GM12892 (cell line): ENCODE results near the gene GABRG3.

Source experiments
- DNase-seq: peaks from one replicate; pipeline ENCODE4 v3.0.0; 2011; ENCODE audit not compliant: insufficient read length
- FAIRE-seq: peaks from 2 replicates; lab custom pipeline; 2011; peaks lifted over from hg19 to GRCh38; lab: Jason Lieb, UNC
- POLR2A ChIP-seq: IDR thresholded peaks from 2 replicates; pipeline ENCODE4 v1.6.1; 2011; ENCODE audit warnings: low read depth, low read length, control low read depth
- POLR2AphosphoS5 ChIP-seq: IDR thresholded peaks from 2 replicates; pipeline ENCODE4 v1.6.1; 2011; ENCODE audit warnings: low read depth, low read length, control low read depth
- TAF1 ChIP-seq: IDR thresholded peaks from 2 replicates; pipeline ENCODE4 v1.6.1; 2011; ENCODE audit warnings: low read depth, mild to moderate bottlenecking, control low read depth, low read length, borderline replicate concordance

Gene GABRG3

GRCh38 chr15:27219636-27220035 is 248.7 kb downstream of the GABRG3 start:
- TF ChIP-seq TAF1: no peak
- TF ChIP-seq POLR2AphosphoS5: no peak
- TF ChIP-seq POLR2A: no peak
- FAIRE-seq (no peak), DNase-seq (no peak)

- TF ChIP-seq TAF1 (no peak), POLR2A (no peak), POLR2AphosphoS5 (no peak)
- no peak for FAIRE-seq
These were observed 249.2 kb downstream of the GABRG3 start for GRCh38 chr15:27220199-27220598.

GRCh38 chr15:27222479-27222878 is 251.5 kb downstream of the GABRG3 start:
- TF ChIP-seq POLR2AphosphoS5 (no peak), TAF1 (no peak), POLR2A (no peak)
- FAIRE-seq (no peak), DNase-seq (no peak)

More at GRCh38 chr15:27220199-27220598, 249.2 kb downstream of the GABRG3 start:
- DNase-seq: no peak

GRCh38 chr15:27223179-27223578 is 252.2 kb downstream of the GABRG3 start:
- DNase-seq (no peak), FAIRE-seq (no peak)
- TF ChIP-seq POLR2A (no peak), POLR2AphosphoS5 (no peak), TAF1 (no peak)

- TF ChIP-seq POLR2A (no peak), POLR2AphosphoS5 (no peak), TAF1 (no peak)
- no peak for DNase-seq
These were observed 260.8 kb downstream of the GABRG3 start for GRCh38 chr15:27231811-27232210.

GRCh38 chr15:27232876-27233275 is 261.9 kb downstream of the GABRG3 start:
- TF ChIP-seq POLR2A (no peak), POLR2AphosphoS5 (no peak), TAF1 (no peak)
- DNase-seq (no peak), FAIRE-seq (no peak)

More at GRCh38 chr15:27231811-27232210, 260.8 kb downstream of the GABRG3 start:
- no peak for FAIRE-seq

GRCh38 chr15:27234593-27234992 is 263.6 kb downstream of the GABRG3 start:
- DNase-seq (no peak), FAIRE-seq (no peak)
- TF ChIP-seq TAF1 (no peak), POLR2AphosphoS5 (no peak), POLR2A (no peak)

- no peak for FAIRE-seq
These were observed 264.2 kb downstream of the GABRG3 start for GRCh38 chr15:27235161-27235560.

GRCh38 chr15:27235681-27236080 is 264.7 kb downstream of the GABRG3 start:
- TF ChIP-seq POLR2AphosphoS5 (no peak), POLR2A (no peak), TAF1 (no peak)
- FAIRE-seq (no peak), DNase-seq (no peak)

More at GRCh38 chr15:27235161-27235560, 264.2 kb downstream of the GABRG3 start:
- TF ChIP-seq TAF1: no peak
- TF ChIP-seq POLR2AphosphoS5: no peak
- TF ChIP-seq POLR2A: no peak
- DNase-seq: no peak

GRCh38 chr15:27237319-27237939 is 266.4 kb downstream of the GABRG3 start:
- FAIRE-seq (no peak), DNase-seq (no peak)
- no peak for TF ChIP-seq TAF1
- TF ChIP-seq POLR2A: no peak
- no peak for TF ChIP-seq POLR2AphosphoS5

GRCh38 chr15:27238209-27238608 is 267.2 kb downstream of the GABRG3 start:
- TF ChIP-seq POLR2AphosphoS5 (no peak), TAF1 (no peak), POLR2A (no peak)
- no peak for FAIRE-seq
- no peak for DNase-seq
